SK-N-SH (cell line): ENCODE results near the gene SH3TC1.

Source experiments
- CHD2 ChIP-seq: fragments of 150-350 bp; IDR thresholded peaks from 2 replicates; pipeline ENCODE4 v1.6.1; 2018; ENCODE audit warnings: low read length; ENCODE audit not compliant: partially characterized antibody
- ELF1 ChIP-seq: IDR thresholded peaks from 2 replicates; pipeline ENCODE4 v1.4.0; 2012
- EP300 ChIP-seq, 2 experiments: IDR thresholded peaks; 2 replicates each; pipeline versions ENCODE4 v1.4.0 to v1.6.1; 2012; ENCODE audit warnings: borderline replicate concordance in 1 of 2, low read depth in 1 of 2, low read length in 1 of 2
- GATA2 ChIP-seq: sonication (generic); formaldehyde crosslinking; IDR thresholded peaks from 2 replicates; pipeline ENCODE4 v1.5.0; 2020; ENCODE audit warnings: mild to moderate bottlenecking, missing genetic modification reagents
- POLR2AphosphoS5 ChIP-seq: IDR thresholded peaks from 2 replicates; pipeline ENCODE4 v1.6.1; 2012; ENCODE audit warnings: low read depth, low read length
- REST ChIP-seq: IDR thresholded peaks from 2 replicates; pipeline ENCODE4 v1.6.1; 2012; ENCODE audit warnings: mild to moderate bottlenecking, low read depth, low read length, moderate library complexity
- RFX5 ChIP-seq: IDR thresholded peaks from 2 replicates; pipeline ENCODE4 v1.6.1; 2012; ENCODE audit warnings: mild to moderate bottlenecking, improper control_type of control experiment, low read length
- SIN3A ChIP-seq: IDR thresholded peaks from 2 replicates; pipeline ENCODE4 v1.6.1; 2012; ENCODE audit warnings: low read depth, mild to moderate bottlenecking, low read length, moderate library complexity, borderline replicate concordance
- SMC3 ChIP-seq: IDR thresholded peaks from 2 replicates; pipeline ENCODE4 v1.6.1; 2012; ENCODE audit warnings: low read depth, low read length, improper control_type of control experiment
- TF ChIP-seq, protein P1 (sequence below): fragments of 200-600 bp; sonication (generic); IDR thresholded peaks from 2 replicates; pipeline ENCODE4 v1.6.1; 2017; ENCODE audit warnings: antibody characterized with exemption, mild to moderate bottlenecking, moderate library complexity
- TF ChIP-seq, protein P2 (sequence below): fragments of 150-350 bp; IDR thresholded peaks from 2 replicates; pipeline ENCODE4 v1.6.1; 2017; ENCODE audit warnings: antibody characterized with exemption, low read length, low read depth, borderline replicate concordance

DNA sequence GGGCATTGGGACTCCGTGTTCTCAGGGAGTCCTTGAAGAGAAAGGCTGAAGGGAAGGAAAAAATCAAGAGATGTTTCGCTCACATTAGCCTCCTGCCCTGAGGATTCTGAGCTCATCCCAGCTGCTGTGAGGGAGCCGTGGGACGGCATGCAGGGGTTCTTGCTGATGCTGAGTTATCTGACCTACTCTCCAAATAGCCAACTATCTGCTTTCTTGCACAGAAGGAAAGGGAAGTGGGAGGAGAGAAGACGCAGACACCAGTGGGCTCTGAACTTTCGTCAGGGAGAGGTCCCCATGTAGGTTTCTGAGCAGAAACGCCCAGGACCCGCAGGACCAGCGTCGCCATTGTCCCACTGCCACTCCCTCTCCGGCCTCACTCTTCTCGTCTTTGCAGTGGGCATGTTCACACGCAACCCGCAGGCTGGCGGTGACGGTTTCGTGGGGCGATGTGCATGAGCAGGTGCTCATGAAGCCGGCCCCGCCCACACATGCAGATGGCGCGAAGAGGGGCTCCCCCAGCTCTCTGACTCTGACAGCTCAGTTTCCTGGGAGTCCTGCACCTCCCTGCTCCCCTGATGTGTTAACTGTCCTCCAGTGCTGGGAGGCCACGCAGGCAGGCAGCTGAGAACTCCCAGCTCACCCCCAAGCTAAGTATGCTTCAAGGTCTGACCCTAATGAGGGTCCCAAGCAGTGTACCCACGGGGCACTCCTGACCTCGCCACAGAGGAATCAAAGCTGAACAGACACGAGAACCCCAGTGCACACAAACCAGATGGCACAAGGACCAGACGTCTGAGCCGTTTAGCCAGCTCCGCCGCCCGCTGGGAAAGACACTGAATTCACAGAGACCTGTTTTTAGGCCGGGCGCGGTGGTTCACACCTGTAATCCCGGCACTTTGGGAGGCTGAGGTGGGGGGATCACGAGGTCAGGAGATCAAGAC is 26.8 kb upstream of the SH3TC1 start:
- TF ChIP-seq, protein P1, sequence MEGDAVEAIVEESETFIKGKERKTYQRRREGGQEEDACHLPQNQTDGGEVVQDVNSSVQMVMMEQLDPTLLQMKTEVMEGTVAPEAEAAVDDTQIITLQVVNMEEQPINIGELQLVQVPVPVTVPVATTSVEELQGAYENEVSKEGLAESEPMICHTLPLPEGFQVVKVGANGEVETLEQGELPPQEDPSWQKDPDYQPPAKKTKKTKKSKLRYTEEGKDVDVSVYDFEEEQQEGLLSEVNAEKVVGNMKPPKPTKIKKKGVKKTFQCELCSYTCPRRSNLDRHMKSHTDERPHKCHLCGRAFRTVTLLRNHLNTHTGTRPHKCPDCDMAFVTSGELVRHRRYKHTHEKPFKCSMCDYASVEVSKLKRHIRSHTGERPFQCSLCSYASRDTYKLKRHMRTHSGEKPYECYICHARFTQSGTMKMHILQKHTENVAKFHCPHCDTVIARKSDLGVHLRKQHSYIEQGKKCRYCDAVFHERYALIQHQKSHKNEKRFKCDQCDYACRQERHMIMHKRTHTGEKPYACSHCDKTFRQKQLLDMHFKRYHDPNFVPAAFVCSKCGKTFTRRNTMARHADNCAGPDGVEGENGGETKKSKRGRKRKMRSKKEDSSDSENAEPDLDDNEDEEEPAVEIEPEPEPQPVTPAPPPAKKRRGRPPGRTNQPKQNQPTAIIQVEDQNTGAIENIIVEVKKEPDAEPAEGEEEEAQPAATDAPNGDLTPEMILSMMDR, result no peak
- TF ChIP-seq SIN3A (no peak), REST (no peak), RFX5 (no peak), CHD2 (no peak), GATA2 (CRISPR knock-in tag) (no peak), POLR2AphosphoS5 (no peak), SMC3 (no peak), EP300 (IDR thresholded peaks at IDR 0.05; ENCODE audit: borderline replicate concordance in 1 of 2, low read depth in 1 of 2, low read length in 1 of 2) (no peak), ELF1 (no peak)
- TF ChIP-seq, protein P2, sequence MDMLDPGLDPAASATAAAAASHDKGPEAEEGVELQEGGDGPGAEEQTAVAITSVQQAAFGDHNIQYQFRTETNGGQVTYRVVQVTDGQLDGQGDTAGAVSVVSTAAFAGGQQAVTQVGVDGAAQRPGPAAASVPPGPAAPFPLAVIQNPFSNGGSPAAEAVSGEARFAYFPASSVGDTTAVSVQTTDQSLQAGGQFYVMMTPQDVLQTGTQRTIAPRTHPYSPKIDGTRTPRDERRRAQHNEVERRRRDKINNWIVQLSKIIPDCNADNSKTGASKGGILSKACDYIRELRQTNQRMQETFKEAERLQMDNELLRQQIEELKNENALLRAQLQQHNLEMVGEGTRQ, result no peak
